Lung (tissue), 12 donors: ENCODE data around the gene PDE8A. TPM values are rescaled to one million over a fixed set of nuclear protein-coding genes. Genes with fewer than 3 reads are reported as not detected.
A peak's percentile ranks its signal among the peaks of the same experiment; 100 is the strongest.

Experiments
- ATAC-seq: fragments of 200-7000 bp; cut with Tn5 transposase; one replicate; pipeline ENCODE4 v1.9.1; 2020; ENCODE audit warnings: moderate number of reproducible peaks; ENCODE audit not compliant: insufficient read depth, low FRiP score
- DNase-seq, 3 donors: peaks; one replicate each; pipeline ENCODE4 v3.0.0-alpha.2; 2013 to 2017
- H3K27ac ChIP-seq, 2 donors: one replicate each; pipeline ENCODE4 v1.5.1; 2013; ENCODE audit warnings: mild to moderate bottlenecking in 2 of 2, moderate library complexity in 2 of 2, control low read depth in 1 of 2, inconsistent platforms in 1 of 2, low read depth in 1 of 2, low read length in 1 of 2
- H3K27me3 ChIP-seq, 3 donors: one replicate each; pipeline ENCODE4 v1.5.1; 2013; ENCODE audit warnings: low read length in 2 of 3; ENCODE audit not compliant: control insufficient read depth in 3 of 3, insufficient read depth in 3 of 3
- H3K36me3 ChIP-seq, 4 donors: one replicate each; pipeline ENCODE4 v1.5.1; 2013; ENCODE audit warnings: low read length in 4 of 4, mild to moderate bottlenecking in 1 of 4, moderate library complexity in 1 of 4; ENCODE audit not compliant: control insufficient read depth in 4 of 4, insufficient read depth in 4 of 4
- H3K4me1 ChIP-seq, 5 donors: one replicate each; pipeline ENCODE4 v1.5.1; 2013; ENCODE audit warnings: low read length in 5 of 5, mild to moderate bottlenecking in 2 of 5, moderate library complexity in 1 of 5; ENCODE audit not compliant: control insufficient read depth in 5 of 5, insufficient read depth in 5 of 5
- H3K4me3 ChIP-seq: one replicate; pipeline ENCODE4 v1.5.1; 2013; ENCODE audit warnings: mild to moderate bottlenecking, control low read depth, moderate library complexity
- H3K9ac ChIP-seq, 2 donors: one replicate each; pipeline ENCODE4 v1.5.1; 2013; ENCODE audit warnings: low read length in 2 of 2, control low read depth in 1 of 2; ENCODE audit not compliant: insufficient read depth in 1 of 2
- H3K9me3 ChIP-seq, 4 donors: one replicate each; pipeline ENCODE4 v1.5.1; 2013; ENCODE audit warnings: low read length in 3 of 4, mild to moderate bottlenecking in 1 of 4, moderate library complexity in 1 of 4; ENCODE audit not compliant: control insufficient read depth in 4 of 4, insufficient read depth in 3 of 4
- WGBS, 2 donors: extraction: QIAGEN DNeasy Blood & Tissue Kit; methylation state at CpG; one replicate each; pipeline ENCODE4 v1.1.7; 2013; 5-methylcytosine and 5-hydroxymethylcytosine counted together
- polyA plus RNA-seq, 2 donors: library from polyadenylated mRNA; stranded (reverse); fragments of 200-250 nt; gene quantifications; one replicate each; pipeline ENCODE4 v1.2.1, GENCODE V29; 2013
- total RNA-seq, 2 donors: library from RNA; depleted of rRNA in 1 of 2; stranded (reverse); fragments of >200 nt in 1 of 2; gene quantifications; one replicate each; pipeline ENCODE4 v1.2.1, GENCODE V29; 2014 to 2021
- TF ChIP-seq, protein P1 (sequence below): IDR thresholded peaks from 2 replicates; pipeline ENCODE4 v1.5.1; 2012; ENCODE audit warnings: mild to moderate bottlenecking; ENCODE audit errors: control extremely low read depth, extremely low read depth
- donor health status: control.
- donor health status: control.
- donor health status: Bipolar disorder and iron deficiency.
- donor health status: healthy.
- donor health status: DM: yes; HTN: yes; CAD: no.

The PDE8A gene
- total and polyA plus RNA-seq, 4 donors = 13.7 to 87.7 (median 33.5) TPM

DNA sequence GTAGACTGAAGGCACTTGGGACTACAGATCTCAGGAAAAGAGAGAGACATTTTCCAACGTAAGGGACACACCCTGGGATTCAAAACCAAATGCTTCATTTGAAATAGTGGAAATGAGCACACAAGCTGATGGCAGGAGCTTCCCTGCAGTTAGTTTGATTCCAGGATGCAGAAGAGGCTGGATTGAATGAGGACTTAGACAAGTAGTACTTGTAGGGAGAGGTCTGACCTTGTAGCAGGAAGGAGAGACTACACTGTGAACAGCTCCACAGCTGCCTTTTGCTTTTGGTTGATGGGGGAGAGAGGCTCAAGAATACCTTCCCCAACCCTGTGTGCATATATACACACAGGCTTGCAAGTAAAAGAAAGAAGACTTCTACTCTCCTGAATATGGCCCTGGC, 51.5 kb downstream of the PDE8A start:
- WGBS, 2 donors = 33 to 68% methylated on average over 1 of the region's 1 CpG
- TF ChIP-seq, protein P1, sequence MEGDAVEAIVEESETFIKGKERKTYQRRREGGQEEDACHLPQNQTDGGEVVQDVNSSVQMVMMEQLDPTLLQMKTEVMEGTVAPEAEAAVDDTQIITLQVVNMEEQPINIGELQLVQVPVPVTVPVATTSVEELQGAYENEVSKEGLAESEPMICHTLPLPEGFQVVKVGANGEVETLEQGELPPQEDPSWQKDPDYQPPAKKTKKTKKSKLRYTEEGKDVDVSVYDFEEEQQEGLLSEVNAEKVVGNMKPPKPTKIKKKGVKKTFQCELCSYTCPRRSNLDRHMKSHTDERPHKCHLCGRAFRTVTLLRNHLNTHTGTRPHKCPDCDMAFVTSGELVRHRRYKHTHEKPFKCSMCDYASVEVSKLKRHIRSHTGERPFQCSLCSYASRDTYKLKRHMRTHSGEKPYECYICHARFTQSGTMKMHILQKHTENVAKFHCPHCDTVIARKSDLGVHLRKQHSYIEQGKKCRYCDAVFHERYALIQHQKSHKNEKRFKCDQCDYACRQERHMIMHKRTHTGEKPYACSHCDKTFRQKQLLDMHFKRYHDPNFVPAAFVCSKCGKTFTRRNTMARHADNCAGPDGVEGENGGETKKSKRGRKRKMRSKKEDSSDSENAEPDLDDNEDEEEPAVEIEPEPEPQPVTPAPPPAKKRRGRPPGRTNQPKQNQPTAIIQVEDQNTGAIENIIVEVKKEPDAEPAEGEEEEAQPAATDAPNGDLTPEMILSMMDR = no peak
- H3K4me3 ChIP-seq = no peak overlapping the region
- H3K9me3 ChIP-seq = no peaks in the 10 kb centered on the region
- no peak overlapping the region for H3K27ac ChIP-seq
- H3K27me3 ChIP-seq = no peaks in the 10 kb centered on the region
- no peak overlapping the region for H3K9ac ChIP-seq
- ATAC-seq (no peak), DNase-seq (no peak)
- H3K4me1 ChIP-seq = peaks cover 0 to 32% (median 9%) of the 10 kb centered on the region in 5 donors
- no peaks in the 10 kb centered on the region for H3K36me3 ChIP-seq

DNA sequence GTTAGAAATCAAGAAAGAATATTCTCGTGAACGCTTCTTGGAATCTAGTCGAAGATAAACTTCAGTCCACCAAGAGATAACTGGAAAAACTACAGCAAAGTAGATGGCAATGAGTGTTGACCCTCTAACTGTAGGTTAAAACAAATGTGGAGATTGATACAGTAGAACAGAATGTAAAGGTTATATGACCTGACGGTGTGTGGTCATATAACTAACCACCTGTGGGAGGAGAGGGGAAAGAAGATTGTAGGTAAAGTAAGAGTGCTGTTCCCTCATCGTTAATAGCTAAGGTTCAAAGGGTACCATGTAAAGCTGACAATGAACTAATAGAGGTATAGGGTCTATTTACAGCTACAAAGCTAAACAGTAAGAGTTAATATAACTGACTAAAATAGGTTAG, 52.6 kb downstream of the PDE8A start:
- Histone ChIP-seq H3K9ac (no peak overlapping the region), H3K27me3 (no peaks in the 10 kb centered on the region), H3K27ac (no peak overlapping the region), H3K4me3 (no peak overlapping the region), H3K36me3 (no peaks in the 10 kb centered on the region), H3K9me3 (no peaks in the 10 kb centered on the region), H3K4me1 (peaks cover 0 to 32% (median 8%) of the 10 kb centered on the region in 5 donors)
- no peak for DNase-seq
- ATAC-seq = no peak
- 96 to 97% methylated on average over 5 of the region's 5 CpGs for WGBS, 2 donors
- TF ChIP-seq, protein P1 = no peak

DNA sequence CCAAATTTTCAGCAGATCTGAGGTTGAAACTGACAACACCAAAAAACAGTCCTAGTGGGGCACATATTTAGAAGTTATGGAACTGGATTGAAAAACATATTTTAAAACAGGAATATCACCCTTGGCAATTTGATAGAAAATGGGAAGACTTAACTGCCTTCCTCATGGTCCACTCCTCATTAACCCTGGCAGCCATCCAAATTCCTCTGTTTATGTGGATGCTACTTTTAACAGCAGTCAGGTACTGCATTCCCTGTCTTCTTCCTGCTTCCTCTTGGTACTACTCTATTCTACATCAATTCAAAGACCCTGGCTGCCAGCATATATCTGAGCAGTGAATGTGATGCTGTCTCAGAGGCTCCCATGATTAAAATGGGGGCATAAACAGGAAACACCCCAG, 54.3 kb downstream of the PDE8A start:
- Histone ChIP-seq H3K27ac (no peak overlapping the region), H3K4me1 (peaks cover 0 to 22% (median 3%) of the 10 kb centered on the region in 5 donors), H3K36me3 (no peaks in the 10 kb centered on the region), H3K4me3 (no peak overlapping the region), H3K27me3 (no peaks in the 10 kb centered on the region), H3K9ac (no peak overlapping the region), H3K9me3 (no peaks in the 10 kb centered on the region)
- ATAC-seq (no peak), DNase-seq (no peak)
- TF ChIP-seq, protein P1 = no peak

DNA sequence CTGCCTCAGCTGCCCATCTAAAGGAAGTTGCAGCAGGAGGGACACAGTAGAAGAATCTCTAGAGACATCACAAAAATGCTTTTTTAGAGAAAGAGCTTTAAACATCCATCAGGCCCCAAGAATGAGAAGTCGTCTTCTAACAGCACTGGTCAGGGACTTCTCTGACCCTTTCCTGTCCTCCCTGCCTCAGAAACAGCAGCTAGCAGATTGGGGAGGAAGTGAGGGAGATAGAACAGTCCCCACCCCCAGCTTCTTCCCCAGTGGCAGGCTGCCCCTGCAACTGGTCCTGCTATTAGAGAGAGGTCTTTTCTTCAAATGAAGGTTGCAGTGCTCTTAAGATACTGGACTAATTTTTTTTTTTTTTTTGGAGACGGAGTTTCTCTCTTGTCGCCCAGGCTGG, 55.1 kb downstream of the PDE8A start:
- Histone ChIP-seq H3K4me1 (peaks cover 0 to 20% (median 0%) of the 10 kb centered on the region in 5 donors), H3K9me3 (no peaks in the 10 kb centered on the region), H3K27me3 (no peaks in the 10 kb centered on the region), H3K4me3 (no peak overlapping the region), H3K27ac (no peak overlapping the region), H3K36me3 (no peaks in the 10 kb centered on the region), H3K9ac (no peak overlapping the region)
- ATAC-seq (peak; percentile 19), DNase-seq (peak in 1 of 3 donors; percentile 35)
- TF ChIP-seq, protein P1 = no peak
- WGBS, 2 donors = 36 to 48% methylated on average over 3 of the region's 3 CpGs
